ENCODE results near the gene ZBTB45. TPM values are rescaled to one million over a fixed set of nuclear protein-coding genes. Genes with fewer than 3 reads are reported as not detected.

The ZBTB45 gene
- total and polyA plus RNA-seq, 2 donors (not counting 3 experiments of a cell fraction or from before 2014, with no cell fraction given), result 17.8 to 21.8 TPM

GRCh38 chr19:58557221-58558065 lies 37.8 kb upstream of the ZBTB45 start:
- peak overlapping the region; percentile 57 to 88 (median 85) for H3K4me3 ChIP-seq (replicated peaks in 1 of 3; ENCODE audit: insufficient read depth in 1 of 3, low read depth in 1 of 3, low read length in 3 of 3)
- DNase-seq (ENCODE audit: low read depth, low spot score) (no peak), FAIRE-seq (no peak)
- H3K9ac ChIP-seq (replicated peaks; ENCODE audit: extremely low read depth, insufficient read depth, low read length), result peak overlapping the region; percentile 92
- H3K4me2 ChIP-seq (ENCODE audit: insufficient read depth, low read length), result peak overlapping the region; percentile 81
- no peaks in the 10 kb centered on the region for H3K9me3 ChIP-seq (replicated peaks; ENCODE audit: control insufficient read depth, insufficient read depth, low read length)
- H3K27me3 ChIP-seq (ENCODE audit: control insufficient read depth in 2 of 2, insufficient read depth in 2 of 2, low read length in 2 of 2), result peaks cover 6 to 11% of the 10 kb centered on the region in 2 experiments
- intact Hi-C loops (cut with micrococcal nuclease), result no loop called here
- no peaks in the 10 kb centered on the region for H3K9me1 ChIP-seq (replicated peaks; ENCODE audit: control insufficient read depth, extremely low read depth, insufficient read depth, low read length)
- H3K4me1 ChIP-seq (ENCODE audit: control insufficient read depth, extremely low read depth, insufficient read depth, low read length), result peaks cover 38% of the 10 kb centered on the region
- TF ChIP-seq FOS (IDR thresholded peaks at IDR 0.05; ENCODE audit: borderline replicate concordance, insufficient read depth, low read length) (no peak), JUN (IDR thresholded peaks at IDR 0.05; ENCODE audit: borderline replicate concordance, insufficient read depth, insufficient read length, low read depth) (no peak), POLR2A (IDR thresholded peaks at IDR 0.05; ENCODE audit: low read depth, low read length) (no peak), POLR2AphosphoS5 (IDR thresholded peaks at IDR 0.05; ENCODE audit: insufficient read depth, low read depth, low read length) (no peak), CTCF (IDR thresholded peaks at IDR 0.05; ENCODE audit: extremely low read depth in 1 of 2, insufficient read depth in 1 of 2, low read depth in 1 of 2, low read length in 2 of 2) (no peak)
- ChIA-PET CTCF (interaction anchor here (1.0 to 2.3 kb wide), 3 partner anchors 14 to 43 kb away, joined by 3 to 14 read pairs (median 5); partner anchors contain the start of genes TRIM28 and ZBTB45), POLR2A (no interaction called here)
- BruUV-seq (replicated peaks), result no TSS peak
- H2AFZ ChIP-seq (ENCODE audit: low read depth, low read length), result no peak overlapping the region
- H3K79me2 ChIP-seq (ENCODE audit: control insufficient read depth, insufficient read depth, low read length), result peaks cover 23% of the 10 kb centered on the region
- H4K20me1 ChIP-seq (replicated peaks; ENCODE audit: control insufficient read depth, extremely low read depth, insufficient read depth, low read length), result no peaks in the 10 kb centered on the region
- H3K27ac ChIP-seq (ENCODE audit: insufficient read depth, low read depth, low read length), result peak overlapping the region; percentile 64
- dilution Hi-C loops (cut with MboI; ENCODE audit: extremely low pct_ligation_motif_present, low sequenced_read_pairs), result no loop called here
- H3K36me3 ChIP-seq (ENCODE audit: control insufficient read depth in 2 of 2, extremely low read depth in 1 of 2, insufficient read depth in 2 of 2, low read length in 2 of 2), result peaks cover 5 to 10% of the 10 kb centered on the region in 2 experiments
